Stomach (tissue), 4 donors: ENCODE results near the gene FAM13C.

Source experiments
- EP300 ChIP-seq: sonication (generic); formaldehyde crosslinking; IDR thresholded peaks from one replicate; pipeline ENCODE4 v1.6.1; 2017; ENCODE audit warnings: antibody characterized with exemption
- POLR2A ChIP-seq, 4 donors: fragments of 450-650 bp; IDR thresholded peaks; one replicate each; pipeline ENCODE4 v1.6.1; 2016; ENCODE audit warnings: antibody characterized with exemption in 4 of 4, control low read depth in 2 of 4, mild to moderate bottlenecking in 1 of 4, moderate library complexity in 1 of 4
- POLR2AphosphoS5 ChIP-seq, 3 donors: sonication (generic); formaldehyde crosslinking; IDR thresholded peaks; one replicate each; pipeline ENCODE4 v1.6.1; 2016; ENCODE audit warnings: antibody characterized with exemption in 3 of 3
- TF ChIP-seq, protein P1 (sequence below), 7 experiments: fragments of 450-650 bp in 4 of 7; fragments of 200-600 bp in 3 of 7; sonication (generic) in 3 of 7; IDR thresholded peaks; one replicate each; pipeline ENCODE4 v1.5.1; 2016 to 2019; ENCODE audit warnings: antibody characterized with exemption in 7 of 7, control low read depth in 2 of 7, mild to moderate bottlenecking in 1 of 7

GRCh38 chr10:59283456-59284091 is 78.8 kb downstream of the FAM13C start:
- TF ChIP-seq POLR2A (IDR thresholded peaks at IDR 0.05), result no peak
- TF ChIP-seq, protein P1, sequence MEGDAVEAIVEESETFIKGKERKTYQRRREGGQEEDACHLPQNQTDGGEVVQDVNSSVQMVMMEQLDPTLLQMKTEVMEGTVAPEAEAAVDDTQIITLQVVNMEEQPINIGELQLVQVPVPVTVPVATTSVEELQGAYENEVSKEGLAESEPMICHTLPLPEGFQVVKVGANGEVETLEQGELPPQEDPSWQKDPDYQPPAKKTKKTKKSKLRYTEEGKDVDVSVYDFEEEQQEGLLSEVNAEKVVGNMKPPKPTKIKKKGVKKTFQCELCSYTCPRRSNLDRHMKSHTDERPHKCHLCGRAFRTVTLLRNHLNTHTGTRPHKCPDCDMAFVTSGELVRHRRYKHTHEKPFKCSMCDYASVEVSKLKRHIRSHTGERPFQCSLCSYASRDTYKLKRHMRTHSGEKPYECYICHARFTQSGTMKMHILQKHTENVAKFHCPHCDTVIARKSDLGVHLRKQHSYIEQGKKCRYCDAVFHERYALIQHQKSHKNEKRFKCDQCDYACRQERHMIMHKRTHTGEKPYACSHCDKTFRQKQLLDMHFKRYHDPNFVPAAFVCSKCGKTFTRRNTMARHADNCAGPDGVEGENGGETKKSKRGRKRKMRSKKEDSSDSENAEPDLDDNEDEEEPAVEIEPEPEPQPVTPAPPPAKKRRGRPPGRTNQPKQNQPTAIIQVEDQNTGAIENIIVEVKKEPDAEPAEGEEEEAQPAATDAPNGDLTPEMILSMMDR (IDR thresholded peaks at IDR 0.05), result no peak
- TF ChIP-seq POLR2AphosphoS5 (IDR thresholded peaks at IDR 0.05), result no peak
- no peak for TF ChIP-seq EP300
